K562 treated with DMSO at 1 percent for 4 hours (cell line): ENCODE measurements around the gene CATSPERE. TPM values are rescaled to one million over a fixed set of nuclear protein-coding genes. Genes with fewer than 3 reads are reported as not detected.

Experiments
- total RNA-seq: library from RNA; unstranded; fragments of 300-600 nt; gene quantifications from 2 replicates; pipeline ENCODE4 v1.2.3, GENCODE V29; 2022; ENCODE audit not compliant: insufficient read depth

Gene CATSPERE
- total RNA-seq, result not detected in 2 replicates

GRCh38 chr1:244461245-244462071 lies at the start of gene CATSPERE:
Gene CATSPERE (plus strand): TSS chr1:244461273. CDS start chr1:244461430, 157 bp downstream.

GRCh38 chr1:244451539-244451950 lies 9.5 kb upstream of the CATSPERE start, which contains the start of gene ADSS2:
Gene ADSS2 (minus strand): TSS chr1:244451909. CDS start chr1:244451817, 92 bp downstream.

GRCh38 chr1:244652623-244653438 lies 191.8 kb downstream of the CATSPERE start, which contains the start of gene DESI2:
Gene DESI2 (plus strand): TSS chr1:244653126. CDS start chr1:244653314, 188 bp downstream.

Other genes starting within 250 kb of the CATSPERE start
- gene ADSS2, start 9.4 kb upstream of the CATSPERE start, total RNA-seq, result 13.1 and 14.7 TPM in 2 replicates
- gene DESI2, start 191.9 kb downstream of the CATSPERE start, total RNA-seq, result 21.0 and 28.2 TPM in 2 replicates